HL-60 (cell line): ENCODE measurements around the gene ZNF521.

ENCODE experiments used
- DNase-seq, 2 experiments: peaks; one replicate each; pipeline ENCODE4 v3.0.0-alpha.2; 2010 to 2020; ENCODE audit warnings: low read depth in 1 of 2, low spot score in 1 of 2
- H3K27ac ChIP-seq: fragments of 250-450 bp; sonication (Bioruptor Pico); replicated peaks from 2 replicates; pipeline ENCODE4 v1.5.1; 2020; ENCODE audit warnings: mild to moderate bottlenecking, moderate library complexity
- H3K27me3 ChIP-seq: fragments of 250-450 bp; sonication (Bioruptor Pico); 2 replicates; pipeline ENCODE4 v1.5.1; 2021; ENCODE audit warnings: mild to moderate bottlenecking, moderate library complexity; ENCODE audit not compliant: insufficient read depth, poor library complexity, severe bottlenecking
- H3K4me3 ChIP-seq: replicated peaks from 2 replicates; pipeline ENCODE4 v1.5.1; 2011; ENCODE audit warnings: mild to moderate bottlenecking, control low read depth, low read length; ENCODE audit not compliant: insufficient read depth
- CTCF ChIP-seq: IDR thresholded peaks from one replicate; pipeline ENCODE4 v1.5.1; 2011; ENCODE audit warnings: low read length, control low read depth, inconsistent platforms; ENCODE audit not compliant: insufficient read depth
- GABPA ChIP-seq: IDR thresholded peaks from 2 replicates; pipeline ENCODE4 v1.6.1; 2012; ENCODE audit warnings: low read depth
- POLR2AphosphoS5 ChIP-seq: IDR thresholded peaks from 2 replicates; pipeline ENCODE4 v1.6.1; 2012; ENCODE audit warnings: low read depth
- REST ChIP-seq: IDR thresholded peaks from 2 replicates; pipeline ENCODE4 v1.6.1; 2012; ENCODE audit warnings: low read depth; ENCODE audit not compliant: insufficient replicate concordance
- SPI1 ChIP-seq: IDR thresholded peaks from 2 replicates; pipeline ENCODE4 v1.6.1; 2012; ENCODE audit warnings: low read depth, mild to moderate bottlenecking, borderline replicate concordance

ZNF521 gene

GRCh38 chr18:25171334-25171733 lies 180.6 kb downstream of the ZNF521 start:
- Histone ChIP-seq H3K27me3 (peaks cover 3% of the 10 kb centered on the region), H3K27ac (no peak overlapping the region), H3K4me3 (no peak overlapping the region)
- no peak for TF ChIP-seq GABPA
- TF ChIP-seq CTCF = no peak
- TF ChIP-seq SPI1 = no peak
- DNase-seq = no peak

GRCh38 chr18:25170402-25170801 lies 181.6 kb downstream of the ZNF521 start:
- no peak for DNase-seq
- peaks cover 10% of the 10 kb centered on the region for H3K27me3 ChIP-seq
- TF ChIP-seq SPI1 (no peak), GABPA (no peak), POLR2AphosphoS5 (no peak), REST (no peak), CTCF (no peak)
- H3K4me3 ChIP-seq = no peak overlapping the region
- no peak overlapping the region for H3K27ac ChIP-seq

GRCh38 chr18:25169701-25170100 lies 182.3 kb downstream of the ZNF521 start:
- no peak overlapping the region for H3K4me3 ChIP-seq
- TF ChIP-seq GABPA (no peak), REST (no peak), SPI1 (no peak), POLR2AphosphoS5 (no peak), CTCF (no peak)
- no peak overlapping the region for H3K27ac ChIP-seq
- H3K27me3 ChIP-seq = peaks cover 17% of the 10 kb centered on the region
- no peak for DNase-seq

- no peak for DNase-seq
- TF ChIP-seq CTCF (no peak), SPI1 (no peak), GABPA (no peak)
- H3K27ac ChIP-seq = no peak overlapping the region
- peaks cover 21% of the 10 kb centered on the region for H3K27me3 ChIP-seq
- no peak overlapping the region for H3K4me3 ChIP-seq
Measured at GRCh38 chr18:25167612-25168410, 184.2 kb downstream of the ZNF521 start.
